SK-N-DZ (cell line): ENCODE data around the gene OR2D2. TPM values are rescaled to one million over a fixed set of nuclear protein-coding genes. Genes with fewer than 3 reads are reported as not detected.
"Not testable (repeated sequence)": the region's sequence is repeated elsewhere in the genome, so short reads cannot be mapped to it uniquely, and the experiment has no call there.

Source experiments
- DNase-seq: peaks from one replicate; pipeline ENCODE4 v3.0.0-alpha.2; 2015; ENCODE audit warnings: low spot score
- polyA plus RNA-seq, 2 experiments: library from polyadenylated mRNA; depleted of rRNA; stranded (reverse); fragments of >200 nt; gene quantifications; 2 replicates each; pipeline ENCODE4 v1.2.3, GENCODE V29; 2014

OR2D2 gene, protein sequence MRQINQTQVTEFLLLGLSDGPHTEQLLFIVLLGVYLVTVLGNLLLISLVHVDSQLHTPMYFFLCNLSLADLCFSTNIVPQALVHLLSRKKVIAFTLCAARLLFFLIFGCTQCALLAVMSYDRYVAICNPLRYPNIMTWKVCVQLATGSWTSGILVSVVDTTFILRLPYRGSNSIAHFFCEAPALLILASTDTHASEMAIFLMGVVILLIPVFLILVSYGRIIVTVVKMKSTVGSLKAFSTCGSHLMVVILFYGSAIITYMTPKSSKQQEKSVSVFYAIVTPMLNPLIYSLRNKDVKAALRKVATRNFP
- not detected in 2 replicates for polyA plus RNA-seq (2014; cell fraction: cytosol; rRNA removed)
- not detected in 2 replicates for polyA plus RNA-seq (2014; cell fraction: nucleus; rRNA removed)

DNA sequence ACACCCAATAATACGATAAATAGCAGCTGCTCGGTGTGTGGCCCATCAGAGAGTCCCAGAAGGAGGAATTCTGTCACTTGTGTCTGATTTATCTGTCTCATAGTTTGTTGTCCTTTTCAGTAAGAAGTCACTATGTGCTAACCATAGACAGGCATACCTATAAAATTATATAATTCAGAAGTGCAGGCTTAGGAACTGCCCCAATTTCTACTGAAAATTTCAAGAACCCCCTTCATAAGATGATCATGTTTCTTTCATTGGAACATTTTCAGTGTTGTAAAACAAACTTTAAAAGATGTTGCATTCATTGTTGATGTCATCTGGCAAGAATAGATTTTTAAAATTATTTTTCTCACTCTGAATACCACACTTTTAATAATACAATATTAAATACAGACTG is at the start of gene OR2D2:
Gene OR2D2 (minus strand): TSS at position 101 of the 400 bp plus-strand sequence. CDS start 0 bp downstream, at position 101.
- DNase-seq = no peak

DNA sequence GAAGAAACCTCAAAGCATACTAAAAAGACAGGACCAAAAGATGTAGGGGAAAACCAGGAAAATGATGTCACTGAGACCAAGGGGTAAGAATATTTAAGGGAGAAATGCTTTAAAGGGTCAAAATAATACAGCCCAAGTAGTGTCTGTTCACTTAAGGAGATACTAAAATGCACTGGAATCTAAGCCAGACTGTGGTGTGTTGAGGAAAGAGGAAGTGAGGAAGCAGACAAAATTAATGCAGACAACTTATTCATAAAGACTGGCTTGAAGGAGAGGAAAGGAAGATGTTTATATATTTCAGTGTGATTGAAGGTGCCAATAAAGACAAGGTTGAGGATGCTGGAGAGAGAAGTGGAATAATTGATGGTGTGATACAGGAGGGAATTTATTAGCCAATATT is 49.7 kb upstream of the OR2D2 start:
- DNase-seq = no peak

DNA sequence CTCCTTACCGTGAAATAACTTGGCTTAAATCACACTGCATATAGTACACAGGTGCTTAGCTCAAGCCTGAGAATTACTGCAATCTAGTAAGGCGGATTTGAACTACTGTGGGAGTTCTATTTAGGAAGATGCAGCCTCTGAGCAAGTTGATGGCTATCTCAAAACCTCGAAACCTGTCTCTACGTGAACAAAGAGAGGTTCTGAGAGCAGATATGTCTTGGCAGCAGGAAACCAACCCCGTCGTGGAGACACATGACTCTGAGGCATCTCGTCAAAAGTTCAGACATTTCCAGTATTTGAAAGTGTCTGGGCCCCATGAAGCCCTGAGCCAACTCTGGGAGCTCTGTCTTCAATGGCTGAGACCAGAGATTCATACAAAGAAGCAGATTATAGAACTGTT is 39.8 kb upstream of the OR2D2 start:
- no peak for DNase-seq

DNA sequence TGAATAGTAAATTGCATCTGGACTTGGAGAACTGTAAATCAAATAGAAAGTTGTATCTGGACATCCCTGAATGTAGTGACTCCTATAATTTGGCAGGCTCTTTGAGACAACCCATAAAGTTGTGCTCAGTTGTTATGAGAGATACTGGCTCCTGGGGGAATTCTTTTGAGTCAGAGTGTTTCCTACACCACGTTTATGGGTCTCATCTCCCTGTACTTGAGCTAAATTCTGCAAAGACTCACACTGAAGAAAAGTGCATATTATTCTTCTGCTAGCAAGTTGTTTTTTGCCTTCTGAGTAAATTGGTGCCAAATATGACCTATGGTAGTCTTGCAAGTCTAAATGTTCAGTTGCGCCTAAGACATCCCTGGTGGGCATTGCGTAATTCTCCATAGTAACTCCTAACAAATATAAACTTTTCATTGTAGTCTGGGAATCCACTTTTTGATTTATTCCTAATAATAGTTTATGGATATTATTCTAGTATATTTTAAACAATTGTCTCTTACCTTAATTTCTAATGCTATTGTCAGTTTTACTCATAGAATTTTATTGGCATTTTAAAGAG is 38.9 kb upstream of the OR2D2 start:
- no peak for DNase-seq

DNA sequence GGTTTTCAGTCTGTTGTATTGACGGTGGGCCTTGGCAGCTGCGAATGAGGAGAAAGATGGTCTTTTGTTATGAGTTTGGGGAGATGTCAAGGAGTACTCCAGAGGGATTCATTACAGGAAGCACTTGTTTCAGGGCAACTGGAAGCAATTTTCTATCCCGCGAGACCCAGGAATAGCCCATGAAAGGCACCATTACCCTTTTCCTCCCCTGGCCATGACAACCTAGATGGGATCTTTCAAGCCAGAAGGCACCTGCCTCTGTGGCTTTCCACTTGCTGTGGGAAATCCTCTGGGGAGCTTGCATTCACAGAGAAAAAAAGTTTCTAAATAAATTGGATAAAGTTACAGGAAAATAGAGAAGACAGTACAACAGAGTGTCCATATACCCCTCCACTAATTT is 36.6 kb upstream of the OR2D2 start:
- no peak for DNase-seq

DNA sequence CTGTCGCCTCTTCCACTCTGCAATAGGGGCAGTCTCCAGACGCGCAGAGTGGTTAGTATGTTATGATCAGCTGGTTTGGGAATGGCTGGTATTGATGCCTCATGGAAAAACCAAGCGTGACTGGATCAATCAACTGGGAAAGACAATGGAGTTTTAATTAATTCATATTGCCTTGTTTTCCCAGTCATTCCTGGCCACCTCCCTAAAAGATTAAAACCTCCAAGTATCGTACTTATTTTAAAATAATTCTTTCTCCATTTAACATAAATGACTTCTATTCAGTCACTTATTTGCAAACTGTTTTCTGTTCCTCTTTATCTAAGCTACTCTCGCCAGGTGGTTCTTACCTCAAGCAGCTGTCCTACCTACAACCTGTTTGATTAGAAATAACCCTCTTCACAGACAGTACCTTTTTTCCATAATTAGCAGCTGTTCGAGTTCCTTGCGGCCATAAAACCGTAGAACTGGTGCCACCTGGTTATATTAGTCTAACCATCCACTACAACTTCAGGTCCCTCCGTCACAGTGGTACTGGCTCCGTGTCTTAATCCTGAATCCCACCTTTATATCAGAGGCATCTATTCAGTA is 34.8 kb upstream of the OR2D2 start:
- no peak for DNase-seq

DNA sequence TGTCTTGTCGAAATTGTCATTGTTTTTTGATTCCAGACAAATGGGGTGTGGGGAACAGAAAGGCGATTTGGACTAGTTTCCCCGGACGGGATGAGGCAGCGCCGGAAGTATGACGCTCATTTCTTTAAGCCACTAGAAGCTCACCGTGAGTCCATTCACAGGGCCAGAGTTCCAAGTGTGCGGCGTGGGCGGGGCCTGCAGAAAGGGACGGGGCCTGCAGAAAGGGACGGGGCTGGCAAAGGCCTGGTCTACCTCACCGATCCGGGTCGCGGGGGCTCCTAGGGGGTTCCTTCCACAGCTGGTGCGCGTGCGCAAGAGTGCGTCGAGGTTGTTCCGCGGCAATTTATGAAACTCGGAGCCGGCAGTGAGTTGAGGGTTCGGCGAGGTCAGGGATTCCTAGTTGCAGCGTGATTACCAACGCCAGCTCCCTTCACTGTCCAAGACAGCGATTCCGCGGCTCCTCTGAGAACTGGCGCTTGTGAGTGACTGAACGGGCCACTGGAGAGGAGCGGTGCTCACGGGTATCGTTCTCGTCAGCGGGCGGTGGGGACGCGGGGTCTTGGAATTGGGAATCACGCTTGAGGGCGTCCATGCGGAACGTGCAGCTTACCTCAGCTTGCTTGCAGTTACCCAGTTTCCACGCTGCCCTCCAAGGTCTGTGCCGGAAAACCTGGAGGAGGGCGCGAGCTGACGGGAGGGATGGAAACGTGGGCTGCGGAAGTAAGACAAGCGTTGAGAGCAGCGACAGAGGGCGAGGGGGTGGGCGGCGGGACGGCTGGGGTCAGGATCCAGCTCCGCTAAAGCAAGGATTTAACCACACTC is 34.1 kb upstream of the OR2D2 start, which contains the start of gene ZNF215:
Gene ZNF215 (plus strand): TSS at position 219 of the 822 bp plus-strand sequence. CDS start 5,847 bp downstream, outside the sequence.
- peak; percentile 84 for DNase-seq

DNA sequence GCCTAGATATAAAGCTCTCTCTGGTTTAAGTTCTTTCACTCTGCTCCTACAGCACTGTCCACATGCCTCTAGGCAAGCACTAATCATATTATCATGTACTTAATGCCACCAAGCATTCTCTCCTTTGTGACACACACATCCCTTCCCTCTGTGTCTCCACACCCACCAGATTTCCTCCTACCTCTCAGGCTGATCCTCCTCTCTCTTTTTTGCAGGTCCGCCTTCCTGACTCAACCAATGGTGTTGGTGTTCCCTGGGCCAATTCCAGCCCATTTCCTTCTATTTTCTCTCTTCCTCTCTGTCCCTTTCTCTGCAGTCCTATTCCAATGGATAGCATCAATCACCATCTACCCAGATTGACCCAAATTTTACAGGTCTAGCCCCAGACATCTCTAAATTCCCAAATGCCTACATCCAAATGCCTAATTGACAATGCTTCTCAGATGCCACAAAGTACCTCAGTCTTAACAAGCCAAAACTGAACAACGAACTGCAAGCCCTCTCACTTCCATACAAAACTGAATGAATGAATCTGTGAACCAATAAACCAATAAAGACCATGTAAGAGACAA is 33.4 kb upstream of the OR2D2 start:
- DNase-seq = peak; percentile 54

DNA sequence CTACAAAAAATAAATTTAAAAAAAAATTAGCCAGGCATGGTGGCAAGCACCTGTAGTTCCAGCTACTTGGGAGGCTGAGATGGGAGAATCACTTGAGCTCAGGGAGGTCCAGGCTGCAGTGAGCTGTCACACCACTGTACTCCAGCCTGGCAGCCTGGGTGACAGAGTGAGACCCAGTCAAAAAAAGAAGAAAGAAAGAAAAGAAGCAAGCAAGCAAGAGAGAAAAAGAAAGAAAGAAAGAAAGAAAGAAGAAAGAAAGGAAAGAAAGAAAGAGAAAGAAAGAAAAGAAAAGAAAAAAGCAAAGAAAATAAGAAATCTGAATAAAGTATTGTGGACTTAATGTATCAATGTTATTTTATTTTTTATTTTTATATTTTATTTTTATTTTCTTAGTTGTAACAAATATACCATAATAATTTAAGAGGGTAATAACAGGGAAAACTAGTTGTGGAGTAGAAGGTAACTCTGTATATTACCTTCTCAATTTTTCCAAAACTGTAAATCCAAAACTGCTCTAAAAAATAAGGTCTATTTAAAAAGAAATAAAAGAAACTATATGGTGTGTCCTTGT is 32.8 kb upstream of the OR2D2 start:
- no peak for DNase-seq

DNA sequence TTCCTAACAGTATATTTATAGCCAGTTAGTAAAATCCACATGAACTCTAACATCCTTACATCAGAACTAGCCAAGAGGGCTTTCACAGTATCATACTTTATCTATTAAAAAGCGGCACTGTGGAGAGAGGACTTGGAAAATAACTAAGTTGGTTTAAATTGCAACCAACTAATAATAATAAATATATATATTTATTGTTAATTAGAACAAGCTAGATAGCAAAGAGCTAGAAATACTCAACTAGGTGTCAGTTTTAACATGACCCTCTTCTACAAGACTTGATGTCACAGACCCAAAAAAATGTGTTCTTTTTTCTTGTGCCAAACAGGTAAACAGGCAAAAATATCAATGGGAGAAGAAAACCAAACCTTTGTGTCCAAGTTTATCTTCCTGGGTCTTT is 28.4 kb upstream of the OR2D2 start, which contains the start of gene OR2D3:
Gene OR2D3 (plus strand): TSS at position 301 of the 400 bp plus-strand sequence. CDS start 0 bp downstream, at position 301.
- DNase-seq = no peak

DNA sequence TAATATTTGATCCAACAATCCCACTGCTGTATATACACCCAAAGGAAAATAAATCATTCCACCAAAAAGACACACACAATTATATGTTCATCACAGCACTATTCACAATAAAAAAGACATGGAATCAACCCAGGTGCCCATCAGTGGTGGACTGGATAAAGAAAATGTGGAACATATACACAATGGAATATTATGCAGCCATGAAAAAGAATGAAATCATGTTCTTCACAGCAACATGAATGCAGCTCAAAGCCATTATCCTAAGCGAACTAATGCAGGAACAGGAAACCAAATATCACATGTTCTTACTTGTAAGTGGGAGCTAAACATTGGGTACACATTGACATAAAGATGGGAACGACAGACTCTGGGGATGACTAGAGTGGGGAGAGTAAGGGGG is 27.4 kb upstream of the OR2D2 start:
- DNase-seq = no peak

DNA sequence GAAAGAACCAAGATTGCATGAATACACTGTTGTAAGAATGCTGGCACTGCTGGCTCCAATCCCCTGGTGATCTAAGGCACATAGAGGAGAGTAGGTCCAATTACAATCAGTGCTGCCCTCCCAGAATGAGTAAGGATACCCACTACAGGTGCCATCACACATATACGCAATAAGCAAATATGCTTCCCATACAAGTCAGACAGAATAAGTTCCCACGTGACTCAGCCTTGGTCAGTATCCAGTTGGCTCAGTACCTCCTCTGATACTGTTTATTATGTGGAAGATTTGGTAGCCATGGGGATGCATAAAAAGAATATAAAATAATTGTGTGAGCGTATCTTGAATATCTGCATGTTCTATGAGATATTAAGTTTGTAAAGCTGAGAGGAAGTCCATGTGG is 19.6 kb upstream of the OR2D2 start:
- no peak for DNase-seq

DNA sequence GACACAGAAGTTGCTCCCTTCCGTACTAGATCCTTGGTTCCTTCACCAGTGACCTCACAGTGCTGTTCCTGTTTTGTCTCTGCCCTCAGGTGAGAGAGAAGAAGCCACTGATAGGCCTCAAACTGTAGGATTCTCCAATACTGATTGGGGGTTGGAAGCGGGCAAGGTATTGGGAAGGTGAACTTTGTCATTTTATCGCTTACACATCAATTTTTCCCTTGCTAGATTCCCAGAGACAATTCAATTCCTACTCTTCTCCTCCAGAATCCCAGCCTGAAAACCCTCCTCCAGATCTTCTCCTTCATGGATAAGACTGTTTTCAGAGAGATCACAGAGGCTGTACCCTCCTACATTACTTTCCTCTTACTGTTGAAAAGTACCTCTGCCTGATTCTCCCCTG is 19.1 kb upstream of the OR2D2 start:
- DNase-seq = no peak

DNA sequence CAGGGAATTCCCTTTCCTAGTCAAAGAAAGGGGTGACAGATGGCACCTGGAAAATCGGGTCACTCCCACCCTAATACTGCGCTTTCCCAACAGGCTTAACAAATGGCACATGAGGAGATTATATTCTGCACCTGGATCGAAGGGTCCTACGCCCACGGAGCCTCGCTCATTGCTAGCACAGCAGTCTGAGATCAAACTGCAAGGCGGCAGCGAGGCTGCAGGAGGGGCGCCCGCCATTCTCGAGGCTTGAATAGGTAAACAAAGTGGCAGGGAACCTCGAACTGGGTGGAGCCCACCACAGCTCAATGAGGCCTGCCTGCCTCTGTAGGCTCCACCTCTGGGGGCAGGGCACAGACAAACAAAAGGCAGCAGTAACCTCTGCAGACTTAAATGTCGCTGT is 12.5 kb upstream of the OR2D2 start:
- not testable (repeated sequence) for DNase-seq

DNA sequence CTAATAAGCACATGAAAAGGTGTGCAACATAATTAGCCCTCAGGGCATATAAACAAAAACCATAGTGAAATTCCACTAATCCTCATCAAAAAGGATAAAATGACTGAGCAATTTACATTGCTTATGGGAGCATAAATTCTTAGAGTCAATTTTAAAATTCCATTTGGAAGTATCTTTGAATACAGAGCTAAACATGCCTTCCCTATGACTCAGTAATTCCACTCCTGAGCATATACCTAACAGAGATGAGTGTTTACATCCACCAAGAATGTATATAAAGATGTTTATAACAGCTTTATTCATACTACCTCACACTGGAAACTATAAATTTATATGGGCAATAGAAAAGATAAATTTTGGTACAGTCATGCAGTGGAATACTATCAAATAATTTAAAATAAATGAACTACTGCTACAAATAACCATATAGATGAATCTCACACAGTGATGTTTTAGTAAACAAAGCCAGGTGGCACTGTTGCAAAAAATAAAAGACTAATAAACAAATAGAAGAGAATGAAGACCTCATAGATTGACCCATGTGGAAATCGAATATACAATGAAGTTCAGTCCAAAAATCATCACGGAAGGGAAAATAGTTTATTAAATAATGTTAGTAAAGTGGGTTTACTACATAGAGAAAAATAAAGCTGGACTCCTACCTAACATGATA is 8.2 kb upstream of the OR2D2 start:
- no peak for DNase-seq

DNA sequence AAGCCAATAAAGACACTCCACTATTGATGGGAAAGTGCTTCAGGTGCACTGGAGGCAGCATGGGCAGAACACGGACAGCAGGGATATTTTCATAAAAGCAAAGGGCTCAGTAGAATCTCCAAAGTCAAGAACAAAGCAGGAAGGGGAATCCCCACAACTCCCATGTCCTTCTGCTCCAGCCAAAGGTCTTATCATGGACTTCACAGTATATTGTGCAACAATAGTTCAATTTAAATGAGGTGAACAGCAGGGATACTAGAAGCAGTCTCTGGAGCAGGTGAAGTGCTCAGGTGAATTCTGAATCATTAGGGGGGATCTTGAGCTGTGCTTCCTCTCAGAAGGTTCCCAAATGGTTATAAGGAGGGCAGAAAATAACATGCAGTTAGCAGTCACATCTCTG is 6.6 kb upstream of the OR2D2 start:
- DNase-seq = no peak

DNA sequence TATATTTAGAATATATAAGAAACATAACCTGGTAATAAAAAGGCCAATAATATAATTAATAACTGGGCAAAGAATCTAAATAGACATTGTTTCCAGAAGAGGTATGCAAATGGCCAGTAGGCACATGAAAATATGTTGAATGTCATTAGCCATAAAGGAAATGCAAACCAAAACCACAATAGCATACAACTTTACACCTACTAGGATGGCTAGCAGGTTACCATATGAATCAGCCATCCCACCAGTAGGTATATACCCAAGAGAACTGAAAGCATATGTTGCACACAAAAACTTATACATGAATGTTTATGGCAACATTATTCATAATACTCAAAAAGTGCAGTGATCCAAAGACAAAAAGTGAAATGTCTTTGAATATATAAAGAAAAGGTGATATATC is 2.7 kb upstream of the OR2D2 start:
- DNase-seq = no peak

DNA sequence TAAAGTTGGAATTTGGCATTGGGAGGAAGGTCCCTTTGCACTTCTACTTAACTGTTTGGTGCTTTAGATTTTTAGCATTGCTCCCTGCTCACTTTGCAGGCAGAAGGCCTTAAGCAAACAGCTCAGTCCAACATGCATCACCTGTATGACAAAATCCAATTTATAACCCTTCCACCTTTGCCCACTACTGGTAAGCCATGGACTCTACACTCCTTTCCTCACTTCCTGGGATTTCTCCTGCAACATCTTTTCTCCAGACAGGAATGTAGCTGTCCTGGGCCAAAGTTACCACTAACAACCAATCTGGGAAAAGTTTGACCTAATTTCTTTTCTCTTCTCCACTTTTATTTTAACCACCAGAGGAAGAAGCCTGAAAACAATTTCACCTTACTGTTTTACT is 1.8 kb upstream of the OR2D2 start:
- no peak for DNase-seq

DNA sequence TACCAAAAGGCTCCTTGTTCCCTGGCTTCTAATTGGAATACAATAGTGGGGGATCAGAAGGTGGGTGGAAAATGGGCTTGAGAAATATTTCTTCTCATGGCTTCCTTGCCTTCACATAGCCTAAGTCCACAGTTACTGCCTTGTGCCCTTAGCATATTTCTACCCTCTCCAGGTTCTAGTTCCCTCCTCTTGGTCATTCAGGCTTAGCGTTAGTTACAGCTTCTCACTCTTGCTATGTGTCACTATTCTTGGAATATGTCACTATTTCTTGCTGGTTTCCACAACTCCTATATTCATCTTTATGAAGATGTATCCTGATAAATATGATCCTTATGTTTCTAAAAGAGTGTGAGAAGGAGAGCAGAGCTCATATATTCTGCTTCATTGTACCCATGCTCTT is 2.5 kb downstream of the OR2D2 start:
- no peak for DNase-seq

DNA sequence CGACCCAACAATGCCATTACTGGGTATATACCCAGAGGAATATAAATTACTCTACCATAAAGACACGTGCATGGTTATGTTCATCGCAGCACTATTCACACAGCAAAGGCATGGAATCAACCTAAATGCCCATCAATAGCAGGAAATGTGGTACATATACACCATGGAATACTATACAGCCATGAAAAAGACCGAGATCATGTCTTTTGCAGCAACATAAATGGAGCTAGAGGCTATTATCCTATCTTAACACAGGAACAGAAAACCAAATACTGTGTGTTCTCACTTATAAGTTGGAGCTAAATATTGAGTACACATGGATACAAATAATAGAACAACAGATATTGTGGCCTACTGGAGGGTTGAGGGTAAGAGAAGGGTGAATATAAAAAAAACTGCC is 3.5 kb downstream of the OR2D2 start:
- no peak for DNase-seq

DNA sequence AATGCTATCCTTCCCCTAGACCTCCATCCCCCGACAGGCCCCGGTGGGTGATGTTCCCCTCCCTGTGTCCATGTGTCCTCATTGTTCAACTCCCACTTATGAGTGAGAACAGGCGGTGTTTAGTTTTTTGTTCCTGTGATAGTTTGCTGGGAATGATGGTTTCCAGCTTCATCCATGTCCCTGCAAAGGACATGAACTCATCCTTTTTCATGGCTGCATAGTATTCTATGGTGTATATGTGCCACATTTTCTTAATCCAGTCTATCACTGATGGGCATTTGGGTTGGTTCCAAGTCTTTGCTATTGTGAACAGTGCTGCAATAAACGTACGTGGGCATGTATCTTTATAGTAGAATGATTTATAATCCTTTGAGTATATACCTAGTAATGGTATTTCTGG is 4.6 kb downstream of the OR2D2 start:
- not testable (repeated sequence) for DNase-seq
